Skeletal muscle cell (primary cell): ENCODE results near the gene MAPKBP1.

ENCODE experiments used
- DNase-seq: peaks from one replicate; pipeline ENCODE4 v3.0.0-alpha.2; 2010; ENCODE audit warnings: low read depth
- H3K4me3 ChIP-seq: 2 replicates; pipeline ENCODE4 v1.5.1; 2011; ENCODE audit warnings: low read depth, mild to moderate bottlenecking, control low read depth, low read length, moderate library complexity

The MAPKBP1 gene

GRCh38 chr15:41801850-41802455 is 27.7 kb downstream of the MAPKBP1 start:
- DNase-seq, result no peak
- no peak overlapping the region for H3K4me3 ChIP-seq

DNA sequence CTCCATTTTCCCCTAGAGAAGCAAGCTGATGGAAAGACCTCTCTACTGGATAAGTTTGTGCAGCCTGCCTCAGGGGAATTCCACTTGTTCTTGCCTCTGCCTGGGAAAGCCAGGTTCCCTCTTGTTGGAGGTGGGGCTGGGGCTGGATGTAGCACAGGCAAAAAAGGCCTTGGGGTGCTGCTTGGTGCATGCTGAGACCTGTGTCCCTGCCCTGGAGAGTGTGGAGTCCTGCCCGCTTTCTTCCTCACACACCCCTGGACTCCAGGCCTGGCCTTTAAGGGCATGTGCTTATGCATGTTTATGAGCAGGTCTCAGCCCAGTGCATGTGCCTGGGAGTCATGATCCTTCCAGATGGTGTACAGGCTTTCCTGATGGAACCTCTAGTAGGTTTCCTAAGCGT is 30.1 kb downstream of the MAPKBP1 start:
- no peak for DNase-seq
- no peak overlapping the region for H3K4me3 ChIP-seq

DNA sequence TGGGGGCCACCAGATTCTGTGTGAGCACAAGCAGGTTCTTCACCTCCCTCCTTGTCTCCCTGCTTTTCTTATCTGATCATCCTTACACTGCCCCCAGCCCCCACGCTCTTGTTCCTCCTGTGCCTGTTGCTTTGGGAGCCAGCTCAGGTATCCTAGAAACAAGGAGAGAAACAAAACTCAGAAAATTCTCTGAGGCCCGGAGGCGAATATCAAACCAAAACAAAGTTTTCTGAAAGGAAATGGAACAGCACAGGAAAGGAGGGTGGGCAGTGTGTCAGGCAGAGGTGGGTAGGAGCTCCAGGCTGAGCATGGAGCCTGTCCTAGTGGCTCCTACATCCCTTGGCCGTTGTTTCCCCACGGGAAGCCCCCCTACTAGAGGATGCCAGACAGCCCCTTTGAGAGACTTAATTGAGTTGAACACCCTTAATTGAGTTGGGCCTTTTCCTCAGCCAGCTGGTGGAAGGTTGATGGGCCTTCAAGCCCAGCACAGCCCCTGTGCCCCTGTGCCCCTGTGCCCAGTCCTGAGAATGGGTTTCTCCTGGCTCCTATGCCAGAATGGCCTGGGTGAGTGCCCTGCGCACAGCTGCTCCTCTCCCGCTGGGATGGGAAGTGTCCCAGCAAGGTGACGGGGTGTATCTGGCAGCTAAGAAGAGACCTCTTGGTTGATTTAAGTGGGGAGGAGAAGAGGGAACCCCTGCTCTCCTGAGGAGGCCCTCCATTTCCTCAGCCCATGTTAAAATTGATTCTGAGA is 30.8 kb downstream of the MAPKBP1 start:
- no peak for DNase-seq
- H3K4me3 ChIP-seq, result no peak overlapping the region

DNA sequence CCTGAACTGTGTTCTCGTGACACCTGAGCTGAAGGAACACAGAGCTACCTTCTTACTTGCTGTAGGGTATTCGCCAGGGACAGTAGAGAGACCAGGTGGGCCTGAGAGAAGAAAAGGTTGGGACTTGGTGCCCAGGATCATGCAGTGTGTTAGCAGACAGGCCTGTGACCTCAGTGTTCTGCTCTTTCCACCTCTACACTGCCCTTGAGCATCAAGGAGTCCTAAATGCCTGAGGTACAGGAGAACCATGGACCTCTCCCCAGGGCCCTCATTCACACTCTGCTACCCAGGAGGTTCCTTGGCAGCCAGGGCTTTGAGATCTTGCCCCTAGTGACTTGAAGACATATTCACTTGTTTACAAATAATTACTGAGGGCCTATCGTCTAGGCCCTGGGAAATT is 31.4 kb downstream of the MAPKBP1 start:
- no peak for DNase-seq
- no peak overlapping the region for H3K4me3 ChIP-seq

GRCh38 chr15:41806291-41807181 is 32.3 kb downstream of the MAPKBP1 start:
- H3K4me3 ChIP-seq, result no peak overlapping the region
- no peak for DNase-seq

- no peak for DNase-seq
- H3K4me3 ChIP-seq, result no peak overlapping the region
Measured at GRCh38 chr15:41809121-41809520, 34.8 kb downstream of the MAPKBP1 start.

DNA sequence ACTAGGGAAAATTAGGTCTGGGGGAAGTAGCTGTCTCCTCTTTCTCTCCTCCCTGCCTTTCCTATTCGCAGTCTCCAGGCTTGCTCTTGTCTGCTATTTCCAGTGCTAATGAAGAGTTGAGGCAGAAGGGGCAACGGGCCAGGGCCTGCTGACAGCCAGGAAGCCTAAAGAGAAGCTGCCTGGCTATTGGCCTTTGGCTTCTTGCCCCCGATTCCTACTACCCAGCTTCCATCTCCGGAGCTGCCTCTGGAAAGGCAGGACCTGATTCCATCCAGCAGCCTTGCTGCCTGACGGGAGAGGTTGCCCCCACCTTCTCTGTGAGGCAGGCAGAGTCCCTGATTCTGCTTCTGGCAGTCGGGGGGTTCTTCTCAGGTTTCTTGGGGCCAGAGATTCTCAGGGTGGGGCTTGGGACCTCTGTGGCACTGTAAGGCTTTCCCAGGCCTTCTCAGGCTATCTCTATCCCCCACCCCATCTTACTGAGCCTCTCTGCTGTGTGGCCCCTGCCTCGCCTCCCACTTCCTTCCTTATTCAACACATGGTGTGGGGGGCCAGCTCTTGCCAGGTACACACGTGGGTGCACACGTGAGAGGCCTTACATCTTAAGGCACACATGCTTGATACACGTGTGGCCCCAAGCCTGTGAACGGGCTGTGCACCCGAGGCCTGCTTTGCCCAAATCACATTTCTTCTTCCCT is 35.4 kb downstream of the MAPKBP1 start:
- H3K4me3 ChIP-seq, result no peak overlapping the region
- no peak for DNase-seq

GRCh38 chr15:41810651-41811431 is 36.6 kb downstream of the MAPKBP1 start:
- no peak for DNase-seq
- H3K4me3 ChIP-seq, result no peak overlapping the region

- DNase-seq, result no peak
- H3K4me3 ChIP-seq, result no peak overlapping the region
Measured at GRCh38 chr15:41811432-41812195, 37.3 kb downstream of the MAPKBP1 start.

DNA sequence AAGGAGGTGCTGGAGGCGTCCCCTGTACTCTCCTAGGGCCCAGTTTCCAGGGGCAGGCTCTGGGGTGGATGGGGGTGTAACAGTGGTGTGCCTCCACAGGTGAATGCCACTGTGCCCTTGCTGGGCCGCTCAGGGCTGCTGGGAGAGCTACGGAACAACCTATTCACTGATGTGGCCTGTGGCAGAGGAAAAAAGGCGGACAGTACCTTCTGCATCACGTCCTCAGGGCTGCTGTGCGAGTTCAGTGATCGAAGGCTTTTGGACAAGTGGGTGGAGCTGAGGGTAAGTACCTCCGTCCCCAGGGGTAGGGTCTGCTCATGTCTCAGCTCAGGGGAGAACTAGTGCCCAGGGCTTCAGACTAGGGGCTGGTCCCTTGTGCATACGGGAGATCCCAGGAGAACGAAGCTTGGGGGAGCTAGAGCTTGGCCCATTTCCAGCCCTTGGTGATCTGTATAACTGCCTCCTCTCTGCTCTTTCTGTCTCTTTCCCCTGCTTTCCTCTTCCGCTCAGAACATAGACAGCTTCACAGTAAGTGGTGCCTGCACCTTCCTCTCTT is 38.6 kb downstream of the MAPKBP1 start:
- no peak for DNase-seq
- H3K4me3 ChIP-seq, result no peak overlapping the region

GRCh38 chr15:41813426-41813825 is 39.1 kb downstream of the MAPKBP1 start:
- H3K4me3 ChIP-seq, result no peak overlapping the region
- no peak for DNase-seq

GRCh38 chr15:41814534-41814933 is 40.2 kb downstream of the MAPKBP1 start:
- no peak for DNase-seq
- H3K4me3 ChIP-seq, result no peak overlapping the region

- no peak overlapping the region for H3K4me3 ChIP-seq
- DNase-seq, result no peak
Measured at GRCh38 chr15:41816788-41817187, 42.5 kb downstream of the MAPKBP1 start.

DNA sequence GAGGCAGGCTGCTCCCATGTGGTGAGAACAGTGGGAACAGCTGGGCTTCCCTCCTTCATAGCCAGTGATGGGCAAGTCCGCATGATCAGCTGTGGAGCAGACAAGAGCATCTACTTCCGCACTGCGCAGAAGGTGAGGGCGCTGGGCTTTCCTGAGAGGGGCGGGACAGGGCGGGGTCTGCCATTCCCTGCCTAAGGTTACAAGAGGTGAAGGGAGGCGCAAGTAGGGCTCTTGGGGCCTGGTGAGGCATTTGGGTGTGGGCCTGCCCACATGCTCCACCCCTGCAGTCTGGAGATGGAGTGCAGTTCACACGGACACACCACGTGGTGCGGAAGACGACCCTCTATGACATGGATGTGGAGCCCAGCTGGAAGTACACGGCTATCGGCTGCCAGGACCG is 43.0 kb downstream of the MAPKBP1 start:
- no peak overlapping the region for H3K4me3 ChIP-seq
- DNase-seq, result no peak

GRCh38 chr15:41817781-41818180 is 43.5 kb downstream of the MAPKBP1 start:
- no peak for DNase-seq
- no peak overlapping the region for H3K4me3 ChIP-seq

GRCh38 chr15:41819455-41820050 is 45.3 kb downstream of the MAPKBP1 start:
- no peak overlapping the region for H3K4me3 ChIP-seq
- DNase-seq, result no peak

- DNase-seq, result no peak
- H3K4me3 ChIP-seq, result no peak overlapping the region
Measured at GRCh38 chr15:41820791-41821423, 46.6 kb downstream of the MAPKBP1 start.
